NB4 (cell line): Measurements from ENCODE around the gene KSR2.

Experiments used
- CTCF ChIP-seq: IDR thresholded peaks from one replicate; pipeline ENCODE4 v1.5.1; 2012; ENCODE audit warnings: low read depth, low read length
- MAX ChIP-seq: IDR thresholded peaks from 2 replicates; pipeline ENCODE4 v1.6.1; 2011; ENCODE audit warnings: low read depth, low read length
- MYC ChIP-seq: IDR thresholded peaks from 2 replicates; pipeline ENCODE4 v1.6.1; 2011; ENCODE audit warnings: low read depth, low read length
- POLR2A ChIP-seq: IDR thresholded peaks from 2 replicates; pipeline ENCODE4 v1.6.1; 2011; ENCODE audit warnings: mild to moderate bottlenecking; ENCODE audit not compliant: insufficient read length; ENCODE audit errors: extremely low read depth

- no peak for TF ChIP-seq MAX
- no peak for TF ChIP-seq CTCF
- TF ChIP-seq POLR2A, result no peak
- TF ChIP-seq MYC, result no peak
Observed at GRCh38 chr12:117970334-117970733, 1.5 kb upstream of the KSR2 start.
